Epithelial cell of proximal tubule (primary cell): ENCODE results near the gene CXCR2. TPM values are rescaled to one million over a fixed set of nuclear protein-coding genes. Genes with fewer than 3 reads are reported as not detected.

Experiments used
- DNase-seq: peaks from one replicate; pipeline ENCODE4 v3.0.0-alpha.2; 2011; ENCODE audit warnings: low read depth
- H3K4me3 ChIP-seq: 2 replicates; pipeline ENCODE4 v1.5.1; 2011; ENCODE audit warnings: low read depth, mild to moderate bottlenecking, low read length
- total RNA-seq: library from RNA; depleted of rRNA; stranded (reverse); fragments of >200 nt; gene quantifications from 2 replicates; pipeline ENCODE4 v1.2.3, GENCODE V29; 2015
- TF ChIP-seq, protein P1 (sequence below): conservative IDR thresholded peaks from 2 replicates; pipeline ENCODE4 v1.5.1; 2012; ENCODE audit warnings: low read depth, mild to moderate bottlenecking, low read length

CXCR2 gene
- total RNA-seq, 1 donor from 2014 or later, result not detected

DNA sequence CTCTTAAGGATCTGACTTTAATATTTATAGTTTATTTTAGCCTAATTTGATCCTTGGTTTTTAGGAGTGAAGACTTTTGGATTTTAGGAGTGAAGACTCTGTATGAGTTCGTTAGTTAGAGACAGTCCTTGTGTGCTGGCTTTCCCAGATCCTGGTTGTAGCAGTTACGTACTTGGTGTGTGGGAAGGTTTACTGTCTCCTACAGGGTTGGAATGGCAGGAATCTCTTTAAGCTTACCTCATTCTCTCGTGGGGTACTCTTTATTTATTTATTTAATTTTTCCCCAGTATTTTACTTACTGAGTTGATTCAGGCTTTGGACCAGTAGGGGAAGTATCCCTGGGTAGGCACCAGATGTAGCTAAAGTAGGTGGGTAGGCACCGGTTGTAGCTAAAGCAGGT is 1.8 kb upstream of the CXCR2 start:
- H3K4me3 ChIP-seq, result no peak overlapping the region
- DNase-seq, result no peak
- TF ChIP-seq, protein P1, sequence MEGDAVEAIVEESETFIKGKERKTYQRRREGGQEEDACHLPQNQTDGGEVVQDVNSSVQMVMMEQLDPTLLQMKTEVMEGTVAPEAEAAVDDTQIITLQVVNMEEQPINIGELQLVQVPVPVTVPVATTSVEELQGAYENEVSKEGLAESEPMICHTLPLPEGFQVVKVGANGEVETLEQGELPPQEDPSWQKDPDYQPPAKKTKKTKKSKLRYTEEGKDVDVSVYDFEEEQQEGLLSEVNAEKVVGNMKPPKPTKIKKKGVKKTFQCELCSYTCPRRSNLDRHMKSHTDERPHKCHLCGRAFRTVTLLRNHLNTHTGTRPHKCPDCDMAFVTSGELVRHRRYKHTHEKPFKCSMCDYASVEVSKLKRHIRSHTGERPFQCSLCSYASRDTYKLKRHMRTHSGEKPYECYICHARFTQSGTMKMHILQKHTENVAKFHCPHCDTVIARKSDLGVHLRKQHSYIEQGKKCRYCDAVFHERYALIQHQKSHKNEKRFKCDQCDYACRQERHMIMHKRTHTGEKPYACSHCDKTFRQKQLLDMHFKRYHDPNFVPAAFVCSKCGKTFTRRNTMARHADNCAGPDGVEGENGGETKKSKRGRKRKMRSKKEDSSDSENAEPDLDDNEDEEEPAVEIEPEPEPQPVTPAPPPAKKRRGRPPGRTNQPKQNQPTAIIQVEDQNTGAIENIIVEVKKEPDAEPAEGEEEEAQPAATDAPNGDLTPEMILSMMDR, result no peak

DNA sequence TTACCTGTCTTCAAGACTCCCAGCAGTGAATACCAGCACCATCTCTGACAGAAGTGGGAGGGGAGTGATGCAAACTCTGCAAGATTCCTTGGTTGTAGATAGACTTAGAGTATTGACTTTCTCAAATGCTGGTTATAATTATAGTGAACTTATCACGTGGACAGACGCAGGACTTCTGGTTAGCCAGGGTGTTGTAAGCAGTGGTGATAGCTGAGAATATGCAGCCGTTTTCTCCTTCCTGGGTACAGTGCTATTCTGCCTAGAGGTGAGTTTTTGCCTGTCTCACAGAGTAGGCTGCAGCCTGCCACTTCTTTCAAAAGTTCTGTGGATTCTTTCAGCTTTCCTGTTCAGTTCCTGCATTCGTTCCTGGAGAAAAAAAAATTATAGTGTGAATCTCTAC is 733 bp upstream of the CXCR2 start:
- no peak for DNase-seq
- TF ChIP-seq, protein P1, result no peak

DNA sequence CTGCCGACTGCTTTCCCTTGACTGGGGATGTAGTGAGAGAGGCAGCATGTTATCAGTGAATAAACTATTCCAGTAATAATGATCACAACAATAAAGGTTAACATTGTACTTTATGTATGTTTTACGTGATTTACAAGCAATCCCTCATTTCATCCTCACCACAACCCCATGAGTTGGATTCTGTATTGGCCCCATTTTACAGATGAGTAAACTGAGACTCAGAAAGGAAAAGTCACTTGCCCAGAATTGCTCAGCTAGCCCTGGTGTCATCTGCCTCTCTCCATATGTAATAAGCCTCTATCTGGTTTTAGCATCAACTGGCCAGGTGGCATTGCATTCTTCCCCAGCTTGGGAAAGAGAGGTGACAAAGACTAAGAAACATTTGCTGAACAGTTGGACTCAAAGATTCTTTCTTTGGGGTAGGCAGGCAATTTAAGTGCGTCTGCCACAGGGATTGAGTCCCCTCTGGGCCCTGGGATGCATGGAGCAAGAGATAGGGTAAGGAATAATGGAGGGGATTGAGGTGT is 2.2 kb downstream of the CXCR2 start:
- DNase-seq, result no peak
- H3K4me3 ChIP-seq, result no peak overlapping the region
- TF ChIP-seq, protein P1, result no peak

More for the DNA sequence above, 733 bp upstream of the CXCR2 start:
- H3K4me3 ChIP-seq, result no peak overlapping the region

DNA sequence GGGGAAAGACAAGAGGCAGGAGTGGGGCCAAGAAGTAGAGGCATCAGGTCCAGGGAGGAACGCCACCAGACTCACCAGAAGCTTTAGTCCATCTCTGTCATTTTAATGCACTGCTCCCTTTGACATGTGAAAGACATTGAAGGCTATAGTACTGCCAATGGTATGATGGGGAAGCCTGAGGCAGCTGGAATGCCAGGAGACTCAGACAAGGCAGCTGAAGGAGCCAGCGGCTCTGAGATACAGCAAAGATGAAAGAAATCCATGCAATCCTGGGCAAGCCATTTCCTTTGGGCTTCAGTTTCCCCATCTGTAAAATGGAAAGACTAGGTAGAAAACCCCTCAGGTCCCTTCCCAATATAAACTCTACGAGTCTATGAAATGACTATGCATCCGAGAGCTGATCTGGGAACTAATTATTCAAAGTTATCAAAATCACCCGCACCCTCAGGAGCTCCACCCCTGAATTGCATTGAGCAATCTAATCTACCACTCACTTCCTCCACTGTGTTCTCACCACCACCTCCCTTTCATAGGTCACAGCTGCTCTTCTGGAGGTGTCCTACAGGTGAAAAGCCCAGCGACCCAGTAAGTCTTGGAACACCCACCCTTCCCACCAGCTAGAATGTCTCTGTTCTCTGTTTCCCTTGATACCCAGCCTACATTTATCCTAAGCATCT is 3.1 kb downstream of the CXCR2 start:
- DNase-seq, result no peak
- no peak overlapping the region for H3K4me3 ChIP-seq

DNA sequence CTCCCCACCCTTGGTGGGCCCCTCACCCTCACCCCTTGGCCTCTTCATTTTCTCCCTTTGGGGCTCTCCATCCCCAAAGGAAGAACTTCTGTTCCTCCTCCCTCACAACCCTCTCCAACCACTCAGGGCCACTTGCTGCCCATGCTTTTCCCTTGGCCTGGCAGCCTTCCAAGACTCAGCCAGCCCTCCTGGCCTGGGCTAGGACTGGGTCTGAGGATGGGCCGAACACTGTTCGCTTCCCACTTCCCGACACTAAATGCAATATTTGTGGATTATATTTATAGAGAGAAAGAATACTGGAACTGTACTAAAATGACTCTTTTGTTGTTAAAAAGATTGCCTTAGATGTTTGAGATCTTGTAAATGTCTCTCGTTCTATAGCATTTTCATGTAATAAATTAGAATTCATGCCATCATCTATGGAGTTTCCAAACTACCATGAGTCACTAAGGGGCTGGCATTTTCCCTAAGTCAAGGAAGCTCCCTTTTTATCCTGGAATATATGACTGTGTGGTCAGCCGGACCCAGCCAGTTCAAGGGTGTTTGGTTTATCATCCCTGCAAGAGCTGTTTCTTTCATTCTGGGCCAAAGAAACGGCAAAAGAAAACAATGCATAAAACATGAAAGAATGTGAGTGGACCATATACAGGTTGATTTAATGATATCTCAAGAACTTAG is 3.8 kb downstream of the CXCR2 start:
- H3K4me3 ChIP-seq, result no peak overlapping the region

More for the DNA sequence above, 3.1 kb downstream of the CXCR2 start:
- TF ChIP-seq, protein P1, result no peak

DNA sequence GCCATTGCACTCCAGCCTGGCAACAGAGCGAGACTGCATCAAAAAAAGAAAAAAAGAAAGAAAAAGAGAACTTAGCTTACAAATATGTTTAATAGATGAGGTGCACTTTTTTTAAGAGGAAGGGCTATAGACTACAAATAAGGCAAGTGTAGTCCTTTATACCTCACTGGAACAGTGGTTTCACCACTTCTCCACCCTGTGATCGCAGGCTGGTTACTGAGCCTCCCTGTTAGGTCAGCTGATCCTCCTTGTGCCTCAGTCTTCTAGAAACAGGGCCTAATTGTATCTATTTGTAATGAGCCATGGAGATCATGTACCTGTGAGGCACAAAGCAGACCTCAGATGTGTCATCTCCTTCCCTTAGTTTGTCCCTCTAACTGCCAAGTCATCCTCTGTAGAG is 4.5 kb downstream of the CXCR2 start:
- no peak for DNase-seq
- TF ChIP-seq, protein P1, result no peak
- H3K4me3 ChIP-seq, result no peak overlapping the region

More for the DNA sequence above, 3.8 kb downstream of the CXCR2 start:
- TF ChIP-seq, protein P1, result no peak
- DNase-seq, result no peak
